HEK293 (cell line): ENCODE measurements around the gene NPFF.

Experiments used
- FEZF1 ChIP-seq: fragments of 450-650 bp; formaldehyde crosslinking; IDR thresholded peaks from 2 replicates; pipeline ENCODE4 v1.5.1; 2016; ENCODE audit warnings: missing biosample characterization, missing genetic modification characterization
- TCF7L2 ChIP-seq: IDR thresholded peaks from 2 replicates; pipeline ENCODE4 v1.6.1; 2011; ENCODE audit warnings: low read depth, mild to moderate bottlenecking, inconsistent platforms, low read length, moderate library complexity, borderline replicate concordance
- ZNF112 ChIP-seq: fragments of 450-650 bp; formaldehyde crosslinking; IDR thresholded peaks from 2 replicates; pipeline ENCODE4 v1.5.0; 2017; ENCODE audit warnings: missing biosample characterization, missing genetic modification characterization
- ZNF133 ChIP-seq: fragments of 450-650 bp; formaldehyde crosslinking; IDR thresholded peaks from 2 replicates; pipeline ENCODE4 v1.5.1; 2016; ENCODE audit warnings: missing biosample characterization, missing genetic modification characterization
- ZNF138 ChIP-seq: fragments of 450-650 bp; formaldehyde crosslinking; IDR thresholded peaks from 2 replicates; pipeline ENCODE4 v1.5.1; 2016; ENCODE audit warnings: missing biosample characterization, missing genetic modification characterization, borderline replicate concordance
- ZNF157 ChIP-seq: fragments of 450-650 bp; formaldehyde crosslinking; IDR thresholded peaks from 2 replicates; pipeline ENCODE4 v1.5.1; 2016; ENCODE audit warnings: missing biosample characterization, missing genetic modification characterization
- ZNF214 ChIP-seq: fragments of 450-650 bp; formaldehyde crosslinking; IDR thresholded peaks from 2 replicates; pipeline ENCODE4 v1.5.1; 2017; ENCODE audit warnings: missing biosample characterization, mild to moderate bottlenecking, missing genetic modification characterization, borderline replicate concordance
- ZNF391 ChIP-seq: fragments of 450-650 bp; formaldehyde crosslinking; IDR thresholded peaks from 2 replicates; pipeline ENCODE4 v1.5.1; 2016; ENCODE audit warnings: low read depth, missing biosample characterization, missing genetic modification characterization, borderline replicate concordance
- ZNF473 ChIP-seq: fragments of 450-650 bp; formaldehyde crosslinking; IDR thresholded peaks from 2 replicates; pipeline ENCODE4 v1.5.1; 2017; ENCODE audit warnings: missing biosample characterization, missing genetic modification characterization
- ZNF521 ChIP-seq: fragments of 450-650 bp; formaldehyde crosslinking; IDR thresholded peaks from 2 replicates; pipeline ENCODE4 v1.5.1; 2017; ENCODE audit warnings: missing biosample characterization, mild to moderate bottlenecking, missing genetic modification characterization
- ZNF548 ChIP-seq: fragments of 450-650 bp; formaldehyde crosslinking; IDR thresholded peaks from 2 replicates; pipeline ENCODE4 v1.5.1; 2016; ENCODE audit warnings: missing biosample characterization, missing genetic modification characterization
- ZNF600 ChIP-seq: fragments of 450-650 bp; formaldehyde crosslinking; IDR thresholded peaks from 2 replicates; pipeline ENCODE4 v1.5.1; 2016; ENCODE audit warnings: missing biosample characterization, missing genetic modification characterization
- ZNF660 ChIP-seq: fragments of 450-650 bp; IDR thresholded peaks from 2 replicates; pipeline ENCODE4 v1.5.1; 2018; ENCODE audit warnings: missing biosample characterization, mild to moderate bottlenecking, missing genetic modification characterization
- ZNF664 ChIP-seq: fragments of 450-650 bp; formaldehyde crosslinking; IDR thresholded peaks from 2 replicates; pipeline ENCODE4 v1.5.1; 2016; ENCODE audit warnings: missing biosample characterization, missing genetic modification characterization
- ZNF670 ChIP-seq: fragments of 450-650 bp; formaldehyde crosslinking; IDR thresholded peaks from 2 replicates; pipeline ENCODE4 v1.5.1; 2016; ENCODE audit warnings: missing biosample characterization, missing genetic modification characterization, low read depth
- ZNF791 ChIP-seq: fragments of 450-650 bp; formaldehyde crosslinking; IDR thresholded peaks from 2 replicates; pipeline ENCODE4 v1.5.1; 2016; ENCODE audit warnings: missing biosample characterization, missing genetic modification characterization
- ZNF830 ChIP-seq: fragments of 450-650 bp; IDR thresholded peaks from 2 replicates; pipeline ENCODE4 v1.5.0; 2018; ENCODE audit warnings: missing biosample characterization, missing genetic modification characterization, low read depth, mild to moderate bottlenecking, moderate library complexity
- ZSCAN23 ChIP-seq: fragments of 450-650 bp; formaldehyde crosslinking; IDR thresholded peaks from 2 replicates; pipeline ENCODE4 v1.5.1; 2016; ENCODE audit warnings: missing biosample characterization, missing genetic modification characterization
- TF ChIP-seq, protein P1 (sequence below): fragments of 450-650 bp; formaldehyde crosslinking; IDR thresholded peaks from 2 replicates; pipeline ENCODE4 v1.5.1; 2016; ENCODE audit warnings: missing biosample characterization, missing genetic modification characterization
- TF ChIP-seq, protein P2 (sequence below): fragments of 450-650 bp; formaldehyde crosslinking; IDR thresholded peaks from 2 replicates; pipeline ENCODE4 v1.5.1; 2016; ENCODE audit warnings: missing biosample characterization, missing genetic modification characterization
- TF ChIP-seq, protein P3 (sequence below): fragments of 450-650 bp; formaldehyde crosslinking; IDR thresholded peaks from 2 replicates; pipeline ENCODE4 v1.5.1; 2016; ENCODE audit warnings: missing biosample characterization, missing genetic modification characterization
- TF ChIP-seq, protein P4 (sequence below): fragments of 450-650 bp; formaldehyde crosslinking; IDR thresholded peaks from 2 replicates; pipeline ENCODE4 v1.5.1; 2016; ENCODE audit warnings: missing biosample characterization, missing genetic modification characterization
- TF ChIP-seq, protein P5 (sequence below): fragments of 450-650 bp; formaldehyde crosslinking; IDR thresholded peaks from 2 replicates; pipeline ENCODE4 v1.5.1; 2016; ENCODE audit warnings: missing biosample characterization, missing genetic modification characterization
- TF ChIP-seq, protein P6 (sequence below): fragments of 450-650 bp; formaldehyde crosslinking; conservative IDR thresholded peaks from 2 replicates; pipeline ENCODE4 v1.5.1; 2016; ENCODE audit warnings: low read depth, missing biosample characterization, missing genetic modification characterization

The NPFF gene

DNA sequence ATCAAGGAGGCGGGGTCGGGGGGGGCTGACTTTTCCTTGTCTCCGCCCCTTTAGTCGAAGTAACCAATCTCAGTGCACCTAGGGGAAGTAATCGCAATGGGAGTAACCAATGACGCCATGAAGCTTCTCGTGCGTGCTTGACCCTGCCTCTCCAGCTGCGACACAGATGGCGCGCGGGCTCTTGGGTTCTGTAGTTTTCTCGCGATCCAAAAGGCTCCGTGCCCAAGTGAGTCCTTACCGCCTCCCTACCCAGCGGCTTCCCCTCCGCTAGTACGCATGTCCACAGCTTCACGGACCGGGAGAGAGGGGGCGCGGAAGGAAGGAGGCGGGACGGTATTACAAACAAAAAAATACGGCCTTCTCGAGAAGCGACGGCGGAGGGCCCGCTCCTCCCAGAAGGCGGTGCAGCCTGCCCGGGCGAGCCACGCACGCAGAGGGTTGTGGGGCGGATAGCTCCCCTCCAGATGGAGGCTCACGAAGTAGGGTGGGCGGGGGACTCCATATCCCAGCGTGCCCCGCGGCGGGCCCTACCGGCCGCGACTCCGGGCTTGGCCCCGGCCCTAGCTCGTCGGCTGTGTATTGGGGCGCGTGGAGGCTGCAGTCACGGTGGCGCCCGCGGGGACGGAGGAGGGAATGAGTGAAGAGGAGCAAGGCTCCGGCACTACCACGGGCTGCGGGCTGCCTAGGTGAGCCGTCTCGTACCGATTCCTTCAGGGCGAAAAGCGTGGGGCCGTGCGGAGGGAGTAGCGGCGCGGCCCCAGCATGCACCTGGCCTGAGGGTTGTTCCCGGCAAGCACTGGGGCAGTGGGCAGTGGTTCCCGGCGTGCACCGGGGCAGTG is 6.3 kb downstream of the NPFF start, which contains the start of gene TARBP2 (continued):
- TF ChIP-seq ZNF548 (tag by site-specific recombination) (no peak), ZNF157 (tag by site-specific recombination) (no peak), ZNF600 (peak; percentile 80), ZNF521 (tag by site-specific recombination) (no peak), ZNF138 (tag by site-specific recombination) (no peak), FEZF1 (tag by site-specific recombination) (peak; percentile 13; the same call in 1 of the 2 replicates), TCF7L2 (no peak), ZNF830 (no peak), ZNF112 (tag by site-specific recombination) (no peak), ZNF670 (tag by site-specific recombination) (no peak), ZNF791 (tag by site-specific recombination) (no peak), ZNF473 (tag by site-specific recombination) (no peak), ZNF391 (tag by site-specific recombination) (no peak; the same call in 1 of the 2 replicates), ZNF214 (no peak), ZSCAN23 (tag by site-specific recombination) (0 out of 2 replicates have a peak, but pooled peaks have one; percentile 19), ZNF660 (tag by site-specific recombination) (no peak), ZNF664 (no peak), ZNF133 (no peak)
- TF ChIP-seq, protein P1, sequence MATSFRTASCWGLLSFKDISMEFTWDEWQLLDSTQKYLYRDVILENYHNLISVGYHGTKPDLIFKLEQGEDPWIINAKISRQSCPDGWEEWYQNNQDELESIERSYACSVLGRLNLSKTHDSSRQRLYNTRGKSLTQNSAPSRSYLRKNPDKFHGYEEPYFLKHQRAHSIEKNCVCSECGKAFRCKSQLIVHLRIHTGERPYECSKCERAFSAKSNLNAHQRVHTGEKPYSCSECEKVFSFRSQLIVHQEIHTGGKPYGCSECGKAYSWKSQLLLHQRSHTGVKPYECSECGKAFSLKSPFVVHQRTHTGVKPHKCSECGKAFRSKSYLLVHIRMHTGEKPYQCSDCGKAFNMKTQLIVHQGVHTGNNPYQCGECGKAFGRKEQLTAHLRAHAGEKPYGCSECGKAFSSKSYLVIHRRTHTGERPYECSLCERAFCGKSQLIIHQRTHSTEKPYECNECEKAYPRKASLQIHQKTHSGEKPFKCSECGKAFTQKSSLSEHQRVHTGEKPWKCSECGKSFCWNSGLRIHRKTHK (tag by site-specific recombination) = no peak
- TF ChIP-seq, protein P2, sequence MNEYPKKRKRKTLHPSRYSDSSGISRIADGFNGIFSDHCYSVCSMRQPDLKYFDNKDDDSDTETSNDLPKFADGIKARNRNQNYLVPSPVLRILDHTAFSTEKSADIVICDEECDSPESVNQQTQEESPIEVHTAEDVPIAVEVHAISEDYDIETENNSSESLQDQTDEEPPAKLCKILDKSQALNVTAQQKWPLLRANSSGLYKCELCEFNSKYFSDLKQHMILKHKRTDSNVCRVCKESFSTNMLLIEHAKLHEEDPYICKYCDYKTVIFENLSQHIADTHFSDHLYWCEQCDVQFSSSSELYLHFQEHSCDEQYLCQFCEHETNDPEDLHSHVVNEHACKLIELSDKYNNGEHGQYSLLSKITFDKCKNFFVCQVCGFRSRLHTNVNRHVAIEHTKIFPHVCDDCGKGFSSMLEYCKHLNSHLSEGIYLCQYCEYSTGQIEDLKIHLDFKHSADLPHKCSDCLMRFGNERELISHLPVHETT (tag by site-specific recombination) = peak; percentile 85
- TF ChIP-seq, protein P3, sequence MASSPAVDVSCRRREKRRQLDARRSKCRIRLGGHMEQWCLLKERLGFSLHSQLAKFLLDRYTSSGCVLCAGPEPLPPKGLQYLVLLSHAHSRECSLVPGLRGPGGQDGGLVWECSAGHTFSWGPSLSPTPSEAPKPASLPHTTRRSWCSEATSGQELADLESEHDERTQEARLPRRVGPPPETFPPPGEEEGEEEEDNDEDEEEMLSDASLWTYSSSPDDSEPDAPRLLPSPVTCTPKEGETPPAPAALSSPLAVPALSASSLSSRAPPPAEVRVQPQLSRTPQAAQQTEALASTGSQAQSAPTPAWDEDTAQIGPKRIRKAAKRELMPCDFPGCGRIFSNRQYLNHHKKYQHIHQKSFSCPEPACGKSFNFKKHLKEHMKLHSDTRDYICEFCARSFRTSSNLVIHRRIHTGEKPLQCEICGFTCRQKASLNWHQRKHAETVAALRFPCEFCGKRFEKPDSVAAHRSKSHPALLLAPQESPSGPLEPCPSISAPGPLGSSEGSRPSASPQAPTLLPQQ (tag by site-specific recombination) = peak; percentile 91; the same call in 1 of the 2 replicates
- TF ChIP-seq, protein P4, sequence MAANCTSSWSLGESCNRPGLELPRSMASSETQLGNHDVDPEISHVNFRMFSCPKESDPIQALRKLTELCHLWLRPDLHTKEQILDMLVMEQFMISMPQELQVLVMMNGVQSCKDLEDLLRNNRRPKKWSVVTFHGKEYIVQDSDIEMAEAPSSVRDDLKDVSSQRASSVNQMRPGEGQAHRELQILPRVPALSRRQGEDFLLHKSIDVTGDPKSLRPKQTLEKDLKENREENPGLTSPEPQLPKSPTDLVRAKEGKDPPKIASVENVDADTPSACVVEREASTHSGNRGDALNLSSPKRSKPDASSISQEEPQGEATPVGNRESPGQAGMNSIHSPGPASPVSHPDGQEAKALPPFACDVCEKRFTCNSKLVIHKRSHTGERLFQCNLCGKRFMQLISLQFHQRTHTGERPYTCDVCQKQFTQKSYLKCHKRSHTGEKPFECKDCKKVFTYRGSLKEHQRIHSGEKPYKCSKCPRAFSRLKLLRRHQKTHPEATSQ (tag by site-specific recombination) = peak; percentile 97; the same call in 1 of the 2 replicates
- TF ChIP-seq, protein P5, sequence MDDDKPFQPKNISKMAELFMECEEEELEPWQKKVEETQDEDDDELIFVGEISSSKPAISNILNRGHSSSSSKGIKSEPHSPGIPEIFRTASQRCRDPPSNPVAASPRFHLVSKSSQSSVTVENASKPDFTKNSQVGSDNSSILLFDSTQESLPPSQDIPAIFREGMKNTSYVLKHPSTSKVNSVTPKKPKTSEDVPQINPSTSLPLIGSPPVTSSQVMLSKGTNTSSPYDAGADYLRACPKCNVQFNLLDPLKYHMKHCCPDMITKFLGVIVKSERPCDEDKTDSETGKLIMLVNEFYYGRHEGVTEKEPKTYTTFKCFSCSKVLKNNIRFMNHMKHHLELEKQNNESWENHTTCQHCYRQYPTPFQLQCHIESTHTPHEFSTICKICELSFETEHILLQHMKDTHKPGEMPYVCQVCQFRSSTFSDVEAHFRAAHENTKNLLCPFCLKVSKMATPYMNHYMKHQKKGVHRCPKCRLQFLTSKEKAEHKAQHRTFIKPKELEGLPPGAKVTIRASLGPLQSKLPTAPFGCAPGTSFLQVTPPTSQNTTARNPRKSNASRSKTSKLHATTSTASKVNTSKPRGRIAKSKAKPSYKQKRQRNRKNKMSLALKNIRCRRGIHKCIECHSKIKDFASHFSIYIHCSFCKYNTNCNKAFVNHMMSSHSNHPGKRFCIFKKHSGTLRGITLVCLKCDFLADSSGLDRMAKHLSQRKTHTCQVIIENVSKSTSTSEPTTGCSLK (tag by site-specific recombination) = no peak
- TF ChIP-seq, protein P6, sequence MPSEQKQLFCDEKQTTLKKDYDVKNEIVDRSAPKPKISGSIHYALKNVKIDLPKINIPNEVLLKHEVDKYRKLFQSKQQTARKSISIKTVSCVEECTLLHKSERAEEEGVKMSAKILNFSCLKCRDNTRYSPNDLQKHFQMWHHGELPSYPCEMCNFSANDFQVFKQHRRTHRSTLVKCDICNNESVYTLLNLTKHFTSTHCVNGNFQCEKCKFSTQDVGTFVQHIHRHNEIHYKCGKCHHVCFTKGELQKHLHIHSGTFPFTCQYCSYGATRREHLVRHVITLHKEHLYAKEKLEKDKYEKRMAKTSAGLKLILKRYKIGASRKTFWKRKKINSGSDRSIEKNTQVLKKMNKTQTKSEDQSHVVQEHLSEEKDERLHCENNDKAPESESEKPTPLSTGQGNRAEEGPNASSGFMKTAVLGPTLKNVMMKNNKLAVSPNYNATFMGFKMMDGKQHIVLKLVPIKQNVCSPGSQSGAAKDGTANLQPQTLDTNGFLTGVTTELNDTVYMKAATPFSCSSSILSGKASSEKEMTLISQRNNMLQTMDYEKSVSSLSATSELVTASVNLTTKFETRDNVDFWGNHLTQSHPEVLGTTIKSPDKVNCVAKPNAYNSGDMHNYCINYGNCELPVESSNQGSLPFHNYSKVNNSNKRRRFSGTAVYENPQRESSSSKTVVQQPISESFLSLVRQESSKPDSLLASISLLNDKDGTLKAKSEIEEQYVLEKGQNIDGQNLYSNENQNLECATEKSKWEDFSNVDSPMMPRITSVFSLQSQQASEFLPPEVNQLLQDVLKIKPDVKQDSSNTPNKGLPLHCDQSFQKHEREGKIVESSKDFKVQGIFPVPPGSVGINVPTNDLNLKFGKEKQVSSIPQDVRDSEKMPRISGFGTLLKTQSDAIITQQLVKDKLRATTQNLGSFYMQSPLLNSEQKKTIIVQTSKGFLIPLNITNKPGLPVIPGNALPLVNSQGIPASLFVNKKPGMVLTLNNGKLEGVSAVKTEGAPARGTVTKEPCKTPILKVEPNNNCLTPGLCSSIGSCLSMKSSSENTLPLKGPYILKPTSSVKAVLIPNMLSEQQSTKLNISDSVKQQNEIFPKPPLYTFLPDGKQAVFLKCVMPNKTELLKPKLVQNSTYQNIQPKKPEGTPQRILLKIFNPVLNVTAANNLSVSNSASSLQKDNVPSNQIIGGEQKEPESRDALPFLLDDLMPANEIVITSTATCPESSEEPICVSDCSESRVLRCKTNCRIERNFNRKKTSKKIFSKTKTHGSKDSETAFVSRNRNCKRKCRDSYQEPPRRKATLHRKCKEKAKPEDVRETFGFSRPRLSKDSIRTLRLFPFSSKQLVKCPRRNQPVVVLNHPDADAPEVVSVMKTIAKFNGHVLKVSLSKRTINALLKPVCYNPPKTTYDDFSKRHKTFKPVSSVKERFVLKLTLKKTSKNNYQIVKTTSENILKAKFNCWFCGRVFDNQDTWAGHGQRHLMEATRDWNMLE (tag by site-specific recombination) = peak; percentile 58
